ENCODE results near the gene RABGAP1.

The RABGAP1 gene

GRCh38 chr9:122944960-122945888 lies 4.4 kb downstream of the RABGAP1 start:
- no peak for DNase-seq

GRCh38 chr9:122946461-122947005 lies 5.7 kb downstream of the RABGAP1 start:
- no peak for DNase-seq

- no peak for DNase-seq
These were observed 7.5 kb downstream of the RABGAP1 start for GRCh38 chr9:122948313-122948712.

GRCh38 chr9:122949696-122950095 lies 8.9 kb downstream of the RABGAP1 start:
- no peak for DNase-seq

GRCh38 chr9:122950263-122950662 lies 9.4 kb downstream of the RABGAP1 start:
- no peak for DNase-seq

GRCh38 chr9:122951056-122951455 lies 10.2 kb downstream of the RABGAP1 start:
- no peak for DNase-seq

- no peak for DNase-seq
These were observed 13.5 kb downstream of the RABGAP1 start for GRCh38 chr9:122954253-122954691.

- DNase-seq = no peak
These were observed 15.1 kb downstream of the RABGAP1 start for GRCh38 chr9:122955961-122956360.

- no peak for DNase-seq
These were observed 20.3 kb downstream of the RABGAP1 start for GRCh38 chr9:122961139-122961538.

GRCh38 chr9:122975196-122975595 lies 34.4 kb downstream of the RABGAP1 start:
- DNase-seq = no peak

- no peak for DNase-seq
These were observed 37.8 kb downstream of the RABGAP1 start for GRCh38 chr9:122978601-122979000.

- DNase-seq = no peak
These were observed 45.2 kb downstream of the RABGAP1 start for GRCh38 chr9:122986010-122986409.

GRCh38 chr9:122988141-122988540 lies 47.3 kb downstream of the RABGAP1 start:
- DNase-seq = no peak

GRCh38 chr9:122988920-122989621 lies 48.3 kb downstream of the RABGAP1 start:
- no peak for DNase-seq

- DNase-seq = no peak
These were observed 50.6 kb downstream of the RABGAP1 start for GRCh38 chr9:122991370-122991830.

- no peak for DNase-seq
These were observed 55.8 kb downstream of the RABGAP1 start for GRCh38 chr9:122996586-122996985.

GRCh38 chr9:122998448-122998847 lies 57.6 kb downstream of the RABGAP1 start:
- DNase-seq = no peak

GRCh38 chr9:123000371-123001068 lies 59.7 kb downstream of the RABGAP1 start:
- no peak for DNase-seq

- DNase-seq = no peak
These were observed 61.9 kb downstream of the RABGAP1 start for GRCh38 chr9:123002754-123003153.

- no peak for DNase-seq
These were observed 62.6 kb downstream of the RABGAP1 start for GRCh38 chr9:123003466-123003865.

- no peak for DNase-seq
These were observed 65.1 kb downstream of the RABGAP1 start for GRCh38 chr9:123005964-123006363.

GRCh38 chr9:123007269-123007668 lies 66.4 kb downstream of the RABGAP1 start:
- no peak for DNase-seq

- DNase-seq = no peak
These were observed 68.1 kb downstream of the RABGAP1 start for GRCh38 chr9:123008909-123009308.

Data from activated CD4-positive, CD25-positive, alpha-beta regulatory T cell (primary cell).